ENCODE measurements around the gene CEP128.

DNA sequence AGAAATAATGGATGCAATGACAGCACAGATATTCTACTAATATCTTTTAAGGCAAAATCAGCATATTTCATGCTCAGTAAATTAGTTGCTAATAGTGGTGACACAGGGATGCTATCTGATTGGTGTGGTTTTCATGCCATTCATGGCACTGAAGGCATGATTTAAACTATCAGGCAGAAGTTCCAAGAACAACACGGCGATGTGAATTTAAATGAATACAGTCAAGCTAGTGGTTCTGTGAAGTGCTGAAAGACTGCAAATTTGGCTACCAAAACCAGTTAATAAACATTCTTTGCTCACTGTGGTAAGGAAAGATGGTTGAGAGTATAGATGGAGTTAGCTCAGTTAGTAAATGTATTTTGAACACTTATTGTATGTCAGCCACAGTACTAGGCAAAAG is 458.2 kb downstream of the CEP128 start:
- TF ChIP-seq, protein P1, sequence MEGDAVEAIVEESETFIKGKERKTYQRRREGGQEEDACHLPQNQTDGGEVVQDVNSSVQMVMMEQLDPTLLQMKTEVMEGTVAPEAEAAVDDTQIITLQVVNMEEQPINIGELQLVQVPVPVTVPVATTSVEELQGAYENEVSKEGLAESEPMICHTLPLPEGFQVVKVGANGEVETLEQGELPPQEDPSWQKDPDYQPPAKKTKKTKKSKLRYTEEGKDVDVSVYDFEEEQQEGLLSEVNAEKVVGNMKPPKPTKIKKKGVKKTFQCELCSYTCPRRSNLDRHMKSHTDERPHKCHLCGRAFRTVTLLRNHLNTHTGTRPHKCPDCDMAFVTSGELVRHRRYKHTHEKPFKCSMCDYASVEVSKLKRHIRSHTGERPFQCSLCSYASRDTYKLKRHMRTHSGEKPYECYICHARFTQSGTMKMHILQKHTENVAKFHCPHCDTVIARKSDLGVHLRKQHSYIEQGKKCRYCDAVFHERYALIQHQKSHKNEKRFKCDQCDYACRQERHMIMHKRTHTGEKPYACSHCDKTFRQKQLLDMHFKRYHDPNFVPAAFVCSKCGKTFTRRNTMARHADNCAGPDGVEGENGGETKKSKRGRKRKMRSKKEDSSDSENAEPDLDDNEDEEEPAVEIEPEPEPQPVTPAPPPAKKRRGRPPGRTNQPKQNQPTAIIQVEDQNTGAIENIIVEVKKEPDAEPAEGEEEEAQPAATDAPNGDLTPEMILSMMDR (conservative IDR thresholded peaks at IDR 0.05; ENCODE audit: low read length): no peak
- no peak for TF ChIP-seq EZH2phosphoT487 (IDR thresholded peaks at IDR 0.05; ENCODE audit: borderline replicate concordance, low read depth, low read length)

Measured in OCI-LY7 (cell line).